ENCODE data around the gene AVPR2.

The AVPR2 gene

DNA sequence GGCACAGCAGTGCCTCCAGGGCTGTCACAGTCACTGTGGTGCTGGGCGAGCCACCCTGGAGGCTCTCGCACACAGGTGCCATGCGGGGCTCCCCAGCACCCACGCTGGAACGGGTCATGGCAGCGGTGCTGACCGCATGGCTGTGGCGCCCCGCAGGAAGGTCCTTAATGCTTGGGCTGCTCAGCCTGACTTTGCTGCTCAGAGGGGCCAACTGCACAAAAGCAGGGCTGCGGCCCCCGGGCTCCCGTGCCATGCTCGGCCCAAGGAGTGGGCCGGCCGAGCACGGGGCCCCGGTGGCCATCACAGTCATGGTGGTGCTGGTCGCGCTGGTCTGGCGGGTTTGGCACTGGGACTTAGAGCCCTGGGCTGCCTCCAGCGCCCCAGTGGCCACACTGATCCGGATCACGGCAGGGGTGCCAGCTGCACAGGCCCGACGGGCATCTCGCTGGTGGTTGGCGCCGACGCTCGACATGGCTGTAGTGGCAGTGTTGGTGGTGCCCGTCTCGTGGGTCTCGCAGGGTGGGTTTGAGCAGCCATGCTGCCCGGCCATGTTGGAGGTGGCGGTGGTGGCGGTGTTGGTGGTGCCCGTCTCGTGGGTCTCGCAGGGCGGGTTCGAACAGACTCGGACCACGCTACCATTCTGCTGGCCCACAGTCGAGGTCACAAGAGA is 50.2 kb downstream of the AVPR2 start:
- no peak for DNase-seq

DNA sequence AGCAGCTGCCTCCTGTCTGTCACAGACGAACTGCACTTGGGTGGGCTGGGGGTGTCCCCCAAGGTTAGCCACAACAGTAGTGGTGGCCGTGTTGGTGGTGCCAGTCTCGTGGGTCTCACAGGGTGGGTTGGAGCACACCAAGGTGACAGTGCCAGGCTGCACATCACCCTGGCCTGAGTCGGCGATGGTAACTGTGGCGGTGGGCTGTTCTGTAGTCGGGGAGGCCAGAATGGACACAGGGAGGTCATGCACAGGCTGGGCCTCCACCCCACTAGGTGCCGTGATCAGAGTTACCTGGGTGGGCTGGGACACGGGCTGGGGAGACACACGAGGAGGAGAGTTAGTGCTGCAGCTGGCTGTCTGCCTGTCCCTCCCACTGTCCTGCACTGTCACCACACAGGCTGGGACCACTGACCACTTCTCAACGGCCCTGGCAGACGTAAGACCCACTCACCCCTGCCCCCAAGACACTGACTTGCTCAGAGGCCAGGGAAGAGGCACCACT is 50.8 kb downstream of the AVPR2 start:
- DNase-seq: no peak

DNA sequence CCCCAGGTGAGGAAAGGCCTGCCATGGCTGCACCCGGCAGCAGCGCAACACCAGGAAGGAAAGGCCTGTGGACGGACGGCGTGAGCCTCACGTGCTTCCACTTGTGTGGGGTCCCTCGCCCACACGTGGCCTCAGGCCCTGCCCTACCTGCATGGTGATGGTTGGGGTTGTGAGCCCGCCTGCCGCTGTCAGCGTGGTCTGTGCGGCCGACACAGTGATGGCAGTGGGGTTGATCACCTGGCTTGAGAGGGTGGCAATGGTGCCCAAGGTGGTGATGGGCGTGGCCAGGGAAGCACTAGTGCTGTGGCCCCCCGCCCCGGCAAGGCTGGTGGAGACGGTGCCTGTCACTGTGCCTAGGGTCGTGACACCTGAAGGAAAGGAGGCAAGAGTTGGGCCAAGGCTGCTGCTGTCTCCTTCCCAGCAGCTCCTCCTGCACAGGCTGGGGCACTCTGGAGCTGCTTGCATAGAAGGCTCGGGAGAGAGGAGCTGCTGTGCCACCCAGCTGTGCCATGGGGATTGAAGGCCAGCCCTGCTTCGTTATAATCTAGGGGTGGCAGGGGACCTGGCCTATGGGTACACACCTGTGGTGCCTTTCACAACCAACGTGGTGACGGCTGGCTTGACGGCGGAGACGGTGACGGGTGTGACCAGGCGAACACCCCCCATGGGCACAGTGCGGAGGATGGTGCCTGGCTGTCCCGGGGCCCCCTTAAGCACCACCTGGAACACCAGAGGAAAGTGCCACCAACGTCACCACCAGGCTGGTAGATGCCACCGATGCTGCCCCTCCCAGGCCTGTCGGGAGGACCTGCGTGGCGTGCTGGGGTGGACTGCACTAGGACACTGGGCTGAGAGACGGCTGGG is 51.8 kb downstream of the AVPR2 start:
- no peak for DNase-seq
